GM10266 (cell line): ENCODE data around the gene PAX1.

Experiments
- DNase-seq: peaks from one replicate; pipeline ENCODE4 v3.0.0; 2012; ENCODE audit errors: extremely low spot score
- TF ChIP-seq, protein P1 (sequence below): IDR thresholded peaks from 2 replicates; pipeline ENCODE4 v1.5.1; 2012; ENCODE audit warnings: mild to moderate bottlenecking, low read depth; ENCODE audit not compliant: control insufficient read depth, insufficient read depth; ENCODE audit errors: missing control alignments

The PAX1 gene

DNA sequence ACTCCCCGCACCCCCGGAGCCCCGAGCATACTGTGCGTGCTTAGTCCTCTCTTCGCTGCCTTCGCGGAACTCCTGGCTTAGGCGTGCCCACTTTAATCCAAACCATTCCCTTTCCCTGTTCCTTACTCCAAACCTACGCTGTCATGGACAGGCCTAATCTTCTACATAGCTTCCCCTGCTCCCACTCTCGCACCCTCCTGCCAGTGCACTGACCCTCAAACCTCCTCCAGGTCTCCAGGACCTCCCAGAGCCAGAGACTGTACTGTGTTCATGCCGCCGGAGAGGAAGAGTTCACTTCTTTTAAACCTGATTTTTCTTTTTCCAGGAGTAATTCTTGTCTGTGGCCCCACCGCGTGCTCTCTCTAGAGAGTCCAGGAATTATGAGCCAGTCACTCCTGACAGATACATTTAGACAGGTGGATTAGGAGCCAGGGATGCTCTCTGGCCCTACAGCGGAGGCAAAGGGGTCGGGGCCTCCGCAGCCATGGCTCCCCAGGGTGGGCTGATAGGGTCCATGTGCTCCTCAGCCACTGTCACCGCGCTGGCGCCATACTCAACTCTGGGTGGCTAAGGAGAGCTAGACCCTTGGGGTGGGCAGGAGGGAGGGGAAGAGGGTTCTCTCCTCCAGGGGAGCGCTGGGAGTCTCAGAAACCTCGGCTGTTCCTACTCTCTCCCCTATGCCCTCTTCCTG lies 1.6 kb upstream of the PAX1 start:
- TF ChIP-seq, protein P1, sequence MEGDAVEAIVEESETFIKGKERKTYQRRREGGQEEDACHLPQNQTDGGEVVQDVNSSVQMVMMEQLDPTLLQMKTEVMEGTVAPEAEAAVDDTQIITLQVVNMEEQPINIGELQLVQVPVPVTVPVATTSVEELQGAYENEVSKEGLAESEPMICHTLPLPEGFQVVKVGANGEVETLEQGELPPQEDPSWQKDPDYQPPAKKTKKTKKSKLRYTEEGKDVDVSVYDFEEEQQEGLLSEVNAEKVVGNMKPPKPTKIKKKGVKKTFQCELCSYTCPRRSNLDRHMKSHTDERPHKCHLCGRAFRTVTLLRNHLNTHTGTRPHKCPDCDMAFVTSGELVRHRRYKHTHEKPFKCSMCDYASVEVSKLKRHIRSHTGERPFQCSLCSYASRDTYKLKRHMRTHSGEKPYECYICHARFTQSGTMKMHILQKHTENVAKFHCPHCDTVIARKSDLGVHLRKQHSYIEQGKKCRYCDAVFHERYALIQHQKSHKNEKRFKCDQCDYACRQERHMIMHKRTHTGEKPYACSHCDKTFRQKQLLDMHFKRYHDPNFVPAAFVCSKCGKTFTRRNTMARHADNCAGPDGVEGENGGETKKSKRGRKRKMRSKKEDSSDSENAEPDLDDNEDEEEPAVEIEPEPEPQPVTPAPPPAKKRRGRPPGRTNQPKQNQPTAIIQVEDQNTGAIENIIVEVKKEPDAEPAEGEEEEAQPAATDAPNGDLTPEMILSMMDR, result no peak
- no peak for DNase-seq

DNA sequence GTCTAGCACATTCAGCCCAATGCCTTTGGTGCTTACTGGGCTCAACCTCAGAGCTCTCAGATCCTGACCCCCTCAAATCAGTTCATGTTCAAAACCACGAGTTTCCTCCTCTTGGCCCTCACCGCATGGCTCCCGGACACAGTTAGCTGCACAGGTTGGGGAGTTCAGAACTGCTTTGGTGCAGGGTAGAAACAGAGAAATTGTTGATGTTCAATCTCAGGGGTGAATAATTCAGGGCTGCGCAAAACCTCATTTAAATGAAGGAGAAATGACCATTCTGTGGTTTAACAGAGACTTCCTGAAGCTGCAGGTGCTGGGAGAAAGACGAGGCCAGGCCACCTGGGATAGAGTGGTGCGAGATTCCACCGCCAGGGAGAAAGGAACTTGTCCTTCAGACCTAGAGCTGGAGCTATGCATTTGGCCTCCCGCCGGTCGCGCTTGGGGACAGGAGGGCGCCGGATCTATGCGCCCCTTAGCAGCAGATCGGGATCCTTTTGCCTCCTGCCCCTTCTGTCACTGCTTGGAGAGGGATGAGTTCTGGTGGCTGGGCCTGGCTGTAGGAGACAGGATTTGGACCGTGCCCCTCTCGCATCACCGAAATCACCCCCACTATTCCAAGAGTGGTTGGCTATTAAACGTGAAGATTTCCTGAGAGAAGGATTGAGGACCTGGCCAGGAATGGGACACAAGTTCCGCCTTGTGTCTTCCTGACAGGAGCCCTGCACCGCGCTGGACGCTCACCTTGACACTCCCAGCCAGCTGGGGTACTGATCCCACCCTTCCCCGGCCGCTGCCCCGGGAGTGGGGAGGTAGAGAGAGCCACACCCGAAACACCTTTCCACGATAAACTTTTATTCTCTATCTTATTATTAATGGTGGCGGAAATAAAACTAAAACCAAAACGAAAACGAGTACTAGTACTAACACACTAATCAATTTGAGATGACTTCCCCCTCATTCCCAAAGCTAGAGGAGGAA lies 767 bp upstream of the PAX1 start:
- DNase-seq, result peak; percentile 15
- TF ChIP-seq, protein P1, result no peak

DNA sequence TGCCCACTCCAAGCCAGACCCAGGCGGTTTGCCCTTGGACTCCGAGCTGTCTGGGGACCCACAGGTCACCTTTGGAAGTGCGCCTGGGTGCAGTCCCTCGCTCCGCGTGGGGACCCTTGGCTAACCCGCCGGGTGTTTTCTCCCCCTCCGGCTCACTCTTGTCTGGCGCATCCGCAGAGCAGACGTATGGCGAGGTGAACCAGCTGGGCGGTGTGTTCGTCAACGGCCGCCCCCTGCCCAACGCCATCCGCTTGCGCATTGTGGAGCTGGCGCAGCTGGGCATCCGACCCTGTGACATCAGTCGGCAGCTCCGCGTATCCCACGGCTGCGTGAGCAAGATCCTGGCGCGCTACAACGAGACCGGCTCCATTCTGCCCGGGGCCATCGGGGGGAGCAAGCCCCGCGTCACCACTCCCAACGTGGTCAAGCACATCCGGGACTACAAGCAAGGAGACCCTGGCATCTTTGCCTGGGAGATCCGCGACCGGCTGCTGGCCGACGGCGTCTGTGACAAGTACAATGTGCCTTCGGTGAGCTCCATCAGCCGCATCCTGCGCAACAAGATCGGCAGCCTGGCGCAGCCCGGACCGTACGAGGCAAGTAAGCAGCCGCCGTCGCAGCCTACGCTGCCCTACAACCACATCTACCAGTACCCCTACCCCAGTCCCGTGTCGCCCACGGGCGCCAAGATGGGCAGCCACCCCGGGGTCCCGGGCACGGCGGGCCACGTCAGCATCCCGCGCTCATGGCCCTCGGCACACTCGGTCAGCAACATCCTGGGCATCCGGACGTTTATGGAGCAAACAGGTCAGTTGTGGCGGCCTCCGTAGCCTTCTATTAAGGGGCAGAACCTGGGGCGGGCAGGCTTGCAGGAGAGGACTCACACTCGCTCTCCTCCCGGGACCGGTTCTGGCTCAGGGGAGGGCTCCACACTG lies 1.1 kb downstream of the PAX1 start:
- DNase-seq, result no peak
- TF ChIP-seq, protein P1, result no peak

DNA sequence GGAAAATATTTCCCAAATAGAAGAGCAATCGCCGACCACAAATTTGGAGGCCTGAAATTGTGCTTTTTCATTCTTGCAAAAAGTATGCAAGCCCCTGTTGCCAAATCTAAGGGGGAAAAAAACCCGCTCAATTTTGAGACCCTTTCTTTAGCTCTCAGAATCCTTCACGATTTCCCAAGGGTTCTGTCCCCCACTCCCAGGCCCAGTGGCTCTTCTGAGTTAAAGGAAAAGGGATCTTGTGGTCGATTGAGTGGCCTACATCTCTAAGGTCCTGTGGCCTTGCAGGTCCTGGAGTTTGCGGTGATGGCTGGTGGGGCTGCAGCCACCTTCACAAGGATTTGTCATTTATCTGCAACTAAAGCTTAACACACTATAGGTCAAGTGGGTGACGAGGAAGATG lies 1.8 kb downstream of the PAX1 start:
- DNase-seq, result no peak
- TF ChIP-seq, protein P1, result no peak

DNA sequence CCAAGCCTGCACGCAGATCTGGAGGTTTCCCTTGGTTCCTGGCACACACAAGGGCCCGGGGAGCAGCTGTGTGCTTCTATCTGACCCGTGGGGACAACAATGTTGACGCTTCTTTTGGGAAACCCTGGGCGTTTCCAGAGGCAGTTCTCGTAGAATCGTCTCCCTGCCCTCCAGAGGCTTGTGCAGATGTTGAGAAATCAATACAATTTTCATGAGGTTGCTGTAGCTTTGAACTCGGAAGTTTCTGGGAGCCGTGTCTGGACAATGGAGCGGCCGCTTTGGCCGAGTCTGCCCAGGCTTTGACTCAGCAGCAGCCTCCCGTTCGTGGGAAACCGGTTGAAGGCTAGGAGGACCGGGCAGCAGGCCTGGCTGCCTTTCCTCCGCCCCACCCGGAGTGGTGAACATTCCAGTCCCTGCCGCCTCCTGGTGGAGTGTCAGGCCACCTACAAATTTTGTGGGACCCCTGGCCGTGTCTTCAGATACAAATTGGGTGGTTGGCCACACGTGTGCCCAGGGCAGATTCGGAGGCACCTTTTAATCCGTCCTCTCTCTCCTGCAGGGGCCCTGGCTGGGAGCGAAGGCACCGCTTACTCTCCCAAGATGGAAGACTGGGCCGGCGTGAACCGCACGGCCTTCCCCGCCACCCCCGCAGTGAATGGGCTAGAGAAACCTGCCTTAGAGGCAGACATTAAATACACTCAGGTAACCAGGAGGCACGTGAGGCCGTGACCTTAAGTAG lies 2.7 kb downstream of the PAX1 start:
- TF ChIP-seq, protein P1, result no peak
- peak; percentile 23 for DNase-seq

DNA sequence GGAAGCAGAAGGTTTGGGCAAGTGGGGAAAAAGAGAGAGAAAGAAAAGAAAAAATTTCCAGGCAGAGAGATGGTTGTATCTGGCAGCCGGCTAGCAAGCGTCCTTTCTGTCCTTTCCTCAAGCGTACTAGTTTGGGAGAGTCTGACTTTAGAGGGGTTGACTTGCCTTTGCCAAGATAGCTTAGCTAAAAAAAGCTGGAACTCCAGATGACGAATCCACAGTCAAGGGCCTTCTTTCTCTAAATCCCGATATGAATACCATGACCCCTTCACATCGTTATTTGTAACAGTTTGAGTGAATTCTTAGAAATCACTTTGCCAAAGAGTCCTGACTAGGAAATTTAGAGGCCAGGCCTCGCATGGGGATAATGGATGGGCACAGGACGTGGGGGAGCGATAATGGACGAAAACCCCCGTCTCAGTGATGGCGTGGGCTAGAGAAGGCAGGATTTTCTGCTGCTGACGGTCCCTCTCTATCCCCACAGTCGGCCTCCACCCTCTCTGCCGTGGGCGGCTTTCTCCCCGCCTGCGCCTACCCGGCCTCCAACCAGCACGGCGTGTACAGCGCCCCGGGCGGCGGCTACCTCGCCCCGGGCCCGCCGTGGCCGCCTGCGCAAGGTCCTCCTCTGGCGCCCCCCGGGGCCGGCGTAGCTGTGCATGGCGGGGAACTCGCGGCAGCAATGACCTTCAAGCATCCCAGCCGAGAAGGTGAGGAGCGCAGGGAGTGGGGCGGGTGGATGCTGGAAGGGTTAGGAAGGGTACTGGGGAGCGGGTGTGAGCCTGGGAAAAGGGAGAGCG lies 3.5 kb downstream of the PAX1 start:
- TF ChIP-seq, protein P1, result no peak

More for the DNA sequence above, 3.5 kb downstream of the PAX1 start:
- DNase-seq, result peak; percentile 19
